ENCODE results near the gene EIF4A3.

The EIF4A3 gene

GRCh38 chr17:80129006-80129565, 17.8 kb downstream of the EIF4A3 start:
- Histone ChIP-seq H3K14ac (ENCODE audit: low read length) (no peak overlapping the region), H3K4me2 (ENCODE audit: low read length) (no peak overlapping the region), H2BK120ac (ENCODE audit: insufficient read depth, low read length, poor library complexity) (no peak overlapping the region), H2AK5ac (ENCODE audit: low read length) (no peak overlapping the region), H2BK12ac (ENCODE audit: low read length) (no peak overlapping the region), H3K79me2 (ENCODE audit: control insufficient read depth, insufficient read depth, low read length, poor library complexity) (no peaks in the 10 kb centered on the region), H3K27me3 (ENCODE audit: insufficient read depth, low read length) (no peaks in the 10 kb centered on the region), H2BK5ac (ENCODE audit: low read depth, low read length, poor library complexity) (no peak overlapping the region), H4K12ac (ENCODE audit: low read depth, low read length) (no peak overlapping the region), H4K8ac (ENCODE audit: low read depth, low read length) (no peak overlapping the region), H3K4me1 (ENCODE audit: control insufficient read depth in 1 of 2, insufficient read depth in 2 of 2, low read length in 2 of 2) (peaks cover 6 to 13% of the 10 kb centered on the region in 2 experiments), H3K4ac (ENCODE audit: low read depth, low read length) (no peak overlapping the region), H3K18ac (ENCODE audit: low read length) (no peak overlapping the region), H3K36me3 (ENCODE audit: control insufficient read depth in 1 of 2, insufficient read depth in 2 of 2, low read length in 2 of 2) (peaks cover 10% of the 10 kb centered on the region in 2 experiments), H3K9ac (ENCODE audit: low read length) (no peak overlapping the region), H2AFZ (ENCODE audit: insufficient read depth, low read length, poor library complexity) (no peak overlapping the region), H3K9me3 (ENCODE audit: insufficient read depth, low read depth, low read length) (no peaks in the 10 kb centered on the region), H3K4me3 (ENCODE audit: low read depth, low read length) (no peak overlapping the region), H3K27ac (ENCODE audit: low read depth, low read length) (no peak overlapping the region), H4K91ac (ENCODE audit: low read depth, low read length) (no peak overlapping the region), H3K79me1 (ENCODE audit: low read length) (no peaks in the 10 kb centered on the region), H3K23ac (ENCODE audit: low read length) (no peak overlapping the region)
- peak; percentile 63 to 84 for DNase-seq
- WGBS (ENCODE audit: extremely low coverage, insufficient coverage, insufficient read length), result no CpG with 5 or more reads among the region's 4 CpGs

GRCh38 chr17:80126449-80126715, 20.5 kb downstream of the EIF4A3 start:
- no peak overlapping the region for H2BK12ac ChIP-seq (ENCODE audit: low read length)
- H3K27ac ChIP-seq (ENCODE audit: low read depth, low read length), result no peak overlapping the region
- H2BK120ac ChIP-seq (ENCODE audit: insufficient read depth, low read length, poor library complexity), result no peak overlapping the region
- H3K79me2 ChIP-seq (ENCODE audit: control insufficient read depth, insufficient read depth, low read length, poor library complexity), result no peaks in the 10 kb centered on the region
- H3K4me3 ChIP-seq (ENCODE audit: low read depth, low read length), result no peak overlapping the region
- H2BK5ac ChIP-seq (ENCODE audit: low read depth, low read length, poor library complexity), result no peak overlapping the region
- H3K27me3 ChIP-seq (ENCODE audit: insufficient read depth, low read length), result no peaks in the 10 kb centered on the region
- DNase-seq, result no peak
- no peaks in the 10 kb centered on the region for H3K79me1 ChIP-seq (ENCODE audit: low read length)
- no peak overlapping the region for H3K4me2 ChIP-seq (ENCODE audit: low read length)
- no peak overlapping the region for H3K18ac ChIP-seq (ENCODE audit: low read length)
- no peak overlapping the region for H3K14ac ChIP-seq (ENCODE audit: low read length)
- H3K9me3 ChIP-seq (ENCODE audit: insufficient read depth, low read depth, low read length), result no peaks in the 10 kb centered on the region
- no peak overlapping the region for H3K4ac ChIP-seq (ENCODE audit: low read depth, low read length)
- H3K23ac ChIP-seq (ENCODE audit: low read length), result no peak overlapping the region
- no peak overlapping the region for H4K12ac ChIP-seq (ENCODE audit: low read depth, low read length)
- H3K36me3 ChIP-seq (ENCODE audit: control insufficient read depth in 1 of 2, insufficient read depth in 2 of 2, low read length in 2 of 2), result no peaks in the 10 kb centered on the region
- H2AFZ ChIP-seq (ENCODE audit: insufficient read depth, low read length, poor library complexity), result no peak overlapping the region
- no peak overlapping the region for H4K91ac ChIP-seq (ENCODE audit: low read depth, low read length)
- no peak overlapping the region for H3K9ac ChIP-seq (ENCODE audit: low read length)
- H2AK5ac ChIP-seq (ENCODE audit: low read length), result no peak overlapping the region
- H3K4me1 ChIP-seq (ENCODE audit: control insufficient read depth in 1 of 2, insufficient read depth in 2 of 2, low read length in 2 of 2), result peaks cover 6 to 19% of the 10 kb centered on the region in 2 experiments
- no CpG with 5 or more reads among the region's 3 CpGs for WGBS (ENCODE audit: extremely low coverage, insufficient coverage, insufficient read length)
- H4K8ac ChIP-seq (ENCODE audit: low read depth, low read length), result no peak overlapping the region

- Histone ChIP-seq H4K91ac (ENCODE audit: low read depth, low read length) (no peak overlapping the region), H3K23ac (ENCODE audit: low read length) (no peak overlapping the region), H3K18ac (ENCODE audit: low read length) (no peak overlapping the region), H3K36me3 (ENCODE audit: control insufficient read depth in 1 of 2, insufficient read depth in 2 of 2, low read length in 2 of 2) (no peaks in the 10 kb centered on the region), H2BK120ac (ENCODE audit: insufficient read depth, low read length, poor library complexity) (no peak overlapping the region), H2BK5ac (ENCODE audit: low read depth, low read length, poor library complexity) (no peak overlapping the region), H3K27me3 (ENCODE audit: insufficient read depth, low read length) (no peaks in the 10 kb centered on the region), H2AFZ (ENCODE audit: insufficient read depth, low read length, poor library complexity) (no peak overlapping the region), H3K27ac (ENCODE audit: low read depth, low read length) (no peak overlapping the region), H3K4me1 (ENCODE audit: control insufficient read depth in 1 of 2, insufficient read depth in 2 of 2, low read length in 2 of 2) (peaks cover 6 to 19% of the 10 kb centered on the region in 2 experiments), H3K4me3 (ENCODE audit: low read depth, low read length) (no peak overlapping the region), H3K9ac (ENCODE audit: low read length) (no peak overlapping the region), H3K4me2 (ENCODE audit: low read length) (no peak overlapping the region), H3K14ac (ENCODE audit: low read length) (no peak overlapping the region), H3K9me3 (ENCODE audit: insufficient read depth, low read depth, low read length) (no peaks in the 10 kb centered on the region), H2AK5ac (ENCODE audit: low read length) (no peak overlapping the region), H4K8ac (ENCODE audit: low read depth, low read length) (no peak overlapping the region), H3K79me1 (ENCODE audit: low read length) (no peaks in the 10 kb centered on the region), H3K4ac (ENCODE audit: low read depth, low read length) (no peak overlapping the region), H2BK12ac (ENCODE audit: low read length) (peak overlapping the region; percentile 14), H3K79me2 (ENCODE audit: control insufficient read depth, insufficient read depth, low read length, poor library complexity) (no peaks in the 10 kb centered on the region), H4K12ac (ENCODE audit: low read depth, low read length) (no peak overlapping the region)
- WGBS (ENCODE audit: extremely low coverage, insufficient coverage, insufficient read length), result no CpG with 5 or more reads among the region's 14 CpGs
- peak; percentile 92 to 95 for DNase-seq
Observed at GRCh38 chr17:80125656-80126448, 21.1 kb downstream of the EIF4A3 start.

- Histone ChIP-seq H3K4me1 (ENCODE audit: control insufficient read depth in 1 of 2, insufficient read depth in 2 of 2, low read length in 2 of 2) (peaks cover 6 to 19% of the 10 kb centered on the region in 2 experiments), H2BK5ac (ENCODE audit: low read depth, low read length, poor library complexity) (no peak overlapping the region), H3K79me2 (ENCODE audit: control insufficient read depth, insufficient read depth, low read length, poor library complexity) (no peaks in the 10 kb centered on the region), H2BK120ac (ENCODE audit: insufficient read depth, low read length, poor library complexity) (no peak overlapping the region), H3K18ac (ENCODE audit: low read length) (no peak overlapping the region), H3K79me1 (ENCODE audit: low read length) (no peaks in the 10 kb centered on the region), H3K23ac (ENCODE audit: low read length) (no peak overlapping the region), H4K91ac (ENCODE audit: low read depth, low read length) (no peak overlapping the region), H2AK5ac (ENCODE audit: low read length) (no peak overlapping the region), H3K36me3 (ENCODE audit: control insufficient read depth in 1 of 2, insufficient read depth in 2 of 2, low read length in 2 of 2) (no peaks in the 10 kb centered on the region), H3K4me2 (ENCODE audit: low read length) (peak overlapping the region; percentile 1), H4K12ac (ENCODE audit: low read depth, low read length) (no peak overlapping the region), H2AFZ (ENCODE audit: insufficient read depth, low read length, poor library complexity) (no peak overlapping the region), H3K4me3 (ENCODE audit: low read depth, low read length) (no peak overlapping the region), H3K9ac (ENCODE audit: low read length) (no peak overlapping the region), H3K27me3 (ENCODE audit: insufficient read depth, low read length) (no peaks in the 10 kb centered on the region), H4K8ac (ENCODE audit: low read depth, low read length) (no peak overlapping the region), H2BK12ac (ENCODE audit: low read length) (no peak overlapping the region), H3K14ac (ENCODE audit: low read length) (no peak overlapping the region), H3K27ac (ENCODE audit: low read depth, low read length) (no peak overlapping the region), H3K9me3 (ENCODE audit: insufficient read depth, low read depth, low read length) (no peaks in the 10 kb centered on the region), H3K4ac (ENCODE audit: low read depth, low read length) (no peak overlapping the region)
- DNase-seq, result peak; percentile 98 to 99
- WGBS (ENCODE audit: extremely low coverage, insufficient coverage, insufficient read length), result no CpG with 5 or more reads among the region's 15 CpGs
Observed at GRCh38 chr17:80124351-80124981, 22.5 kb downstream of the EIF4A3 start.

Measured in trophoblast cell (in vitro differentiated cells and primary cell).